Measurements from ENCODE around the gene PTPN14.

DNA sequence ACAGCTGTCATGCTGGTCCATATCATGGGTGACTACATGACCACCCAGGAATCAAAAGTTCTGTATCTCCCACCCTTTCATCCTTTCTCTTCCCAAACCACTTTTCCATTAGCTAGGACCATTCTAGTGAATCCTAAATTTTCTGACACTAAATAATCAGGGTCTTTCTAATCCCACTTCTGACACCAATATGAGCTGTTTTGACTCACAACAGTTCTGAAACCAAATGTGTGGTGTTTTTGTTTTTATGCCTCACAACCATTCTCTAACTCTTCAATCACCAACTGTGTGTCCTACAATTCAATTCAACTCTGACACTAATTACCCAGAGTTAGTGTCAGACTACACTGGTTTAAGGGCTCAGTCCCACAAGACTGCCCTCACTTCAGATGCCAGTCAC lies 206.5 kb downstream of the PTPN14 start:
- no peak for TF ChIP-seq CTCF (IDR thresholded peaks at IDR 0.05)
- TF ChIP-seq POLR2A (IDR thresholded peaks at IDR 0.05): no peak
